GM21529 (cell line): ENCODE results near the gene CD6.

ENCODE experiments used
- ATAC-seq: cut with Tn5 transposase; IDR thresholded peaks from one replicate; pipeline ENCODE4 v1.9.1; 2021; ENCODE audit not compliant: unreplicated experiment

The CD6 gene

GRCh38 chr11:60934790-60935605 is 36.5 kb upstream of the CD6 start:
- no peak for ATAC-seq

- ATAC-seq = no peak
Observed at GRCh38 chr11:60935676-60936442, 35.6 kb upstream of the CD6 start.

DNA sequence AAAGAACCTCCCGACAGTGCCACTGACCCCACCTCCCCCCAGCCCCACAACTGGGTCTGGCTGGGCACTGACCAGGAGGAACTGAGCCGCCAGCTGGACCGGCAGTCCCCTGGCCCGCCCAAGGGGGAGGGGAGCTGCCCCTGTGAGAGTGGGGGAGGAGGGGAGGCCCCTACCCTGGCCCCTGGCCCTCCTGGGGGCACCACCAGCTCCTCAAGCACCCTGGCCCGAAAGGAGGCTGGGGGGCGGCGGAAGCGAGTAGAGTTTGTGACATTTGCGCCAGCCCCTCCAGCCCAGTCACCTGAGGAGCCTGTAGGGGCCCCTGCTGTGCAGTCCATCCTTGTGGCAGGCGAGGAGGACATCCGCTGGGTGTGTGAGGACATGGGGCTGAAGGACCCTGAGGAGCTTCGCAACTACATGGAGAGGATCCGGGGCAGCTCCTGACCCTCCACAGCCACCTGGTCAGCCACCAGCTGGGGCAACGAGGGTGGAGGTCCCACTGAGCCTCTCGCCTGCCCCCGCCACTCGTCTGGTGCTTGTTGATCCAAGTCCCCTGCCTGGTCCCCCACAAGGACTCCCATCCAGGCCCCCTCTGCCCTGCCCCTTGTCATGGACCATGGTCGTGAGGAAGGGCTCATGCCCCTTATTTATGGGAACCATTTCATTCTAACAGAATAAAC is 34.9 kb upstream of the CD6 start:
- ATAC-seq = no peak

GRCh38 chr11:60937144-60937527 is 34.3 kb upstream of the CD6 start:
- ATAC-seq = no peak

GRCh38 chr11:60937811-60938210 is 33.7 kb upstream of the CD6 start:
- ATAC-seq = no peak

- no peak for ATAC-seq
Observed at GRCh38 chr11:60938500-60938899, 33.0 kb upstream of the CD6 start.

- ATAC-seq = no peak
Observed at GRCh38 chr11:60939301-60939700, 32.2 kb upstream of the CD6 start.

DNA sequence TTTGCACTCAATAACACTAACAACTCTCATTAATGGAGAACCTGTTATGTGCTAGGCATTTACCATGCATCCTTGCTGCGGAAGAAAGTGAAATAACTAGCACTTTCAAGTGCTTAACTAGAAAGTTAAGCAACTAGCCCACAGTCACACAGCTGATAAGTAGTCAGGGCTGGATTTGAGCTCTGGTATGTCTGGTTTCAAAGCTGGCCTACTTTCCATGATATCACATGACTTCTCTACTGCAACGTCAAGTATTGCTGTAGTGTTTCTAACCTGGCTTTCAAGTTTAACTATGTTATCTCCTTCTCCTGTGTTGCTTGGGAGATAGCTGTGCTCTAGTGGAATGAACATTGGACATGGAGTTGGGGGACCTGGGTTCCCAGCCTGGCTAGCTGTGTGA is 31.6 kb upstream of the CD6 start:
- ATAC-seq = no peak

DNA sequence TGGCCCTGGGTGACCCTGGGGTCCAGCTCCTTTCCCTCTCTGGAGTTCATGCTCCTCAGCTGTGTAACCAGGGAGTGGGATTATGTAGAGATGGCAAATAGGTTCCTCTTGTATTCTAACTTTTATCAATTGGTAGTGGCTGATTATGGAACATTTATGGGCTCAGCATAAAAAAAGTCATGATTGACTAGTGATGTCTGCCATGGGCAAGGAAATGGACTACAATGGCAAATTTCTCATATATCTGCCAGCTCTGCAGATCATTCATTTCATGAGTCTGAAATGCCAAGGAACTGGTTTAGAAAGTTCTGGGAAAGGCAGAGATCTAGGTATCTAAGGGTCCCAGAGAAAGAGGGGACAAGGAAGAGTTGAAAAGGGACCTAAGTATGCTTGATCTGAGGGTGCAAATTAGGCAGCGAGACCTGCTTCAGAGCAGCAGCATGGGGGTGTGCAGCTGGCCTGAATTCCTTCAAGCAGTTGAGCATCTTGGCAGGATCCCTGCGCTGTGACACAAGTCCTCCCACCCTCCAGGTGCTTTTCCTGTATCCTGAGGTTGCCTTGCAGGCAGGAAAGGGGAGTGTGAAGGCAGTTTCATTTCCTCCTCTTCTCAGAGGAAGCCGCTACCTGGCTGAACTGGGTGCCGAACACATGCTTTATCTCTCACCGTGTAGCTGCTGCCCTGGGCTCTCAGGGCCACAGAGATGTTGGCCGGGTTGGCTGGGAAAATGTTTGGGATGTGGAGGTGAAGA is 29.9 kb upstream of the CD6 start:
- ATAC-seq = no peak

DNA sequence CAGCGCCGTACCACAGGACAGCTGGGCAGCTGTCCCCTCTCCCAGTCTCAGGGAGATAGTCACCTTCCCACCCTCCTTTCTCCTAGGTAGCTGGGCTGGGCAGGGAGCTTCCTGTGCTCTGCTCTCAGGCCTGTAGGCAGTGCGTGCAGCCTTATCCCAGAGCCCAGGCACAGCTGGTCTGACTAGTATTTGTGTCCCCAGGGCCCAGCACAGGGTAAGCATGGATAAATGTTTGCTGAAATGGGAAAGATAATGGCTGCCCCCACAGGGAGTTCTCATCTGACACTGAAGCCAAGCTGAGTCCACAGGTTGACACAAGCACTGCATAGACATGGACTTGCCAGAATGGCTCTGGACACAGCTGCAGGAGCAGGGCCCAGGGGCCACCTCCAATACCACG is 29.3 kb upstream of the CD6 start:
- ATAC-seq = no peak

DNA sequence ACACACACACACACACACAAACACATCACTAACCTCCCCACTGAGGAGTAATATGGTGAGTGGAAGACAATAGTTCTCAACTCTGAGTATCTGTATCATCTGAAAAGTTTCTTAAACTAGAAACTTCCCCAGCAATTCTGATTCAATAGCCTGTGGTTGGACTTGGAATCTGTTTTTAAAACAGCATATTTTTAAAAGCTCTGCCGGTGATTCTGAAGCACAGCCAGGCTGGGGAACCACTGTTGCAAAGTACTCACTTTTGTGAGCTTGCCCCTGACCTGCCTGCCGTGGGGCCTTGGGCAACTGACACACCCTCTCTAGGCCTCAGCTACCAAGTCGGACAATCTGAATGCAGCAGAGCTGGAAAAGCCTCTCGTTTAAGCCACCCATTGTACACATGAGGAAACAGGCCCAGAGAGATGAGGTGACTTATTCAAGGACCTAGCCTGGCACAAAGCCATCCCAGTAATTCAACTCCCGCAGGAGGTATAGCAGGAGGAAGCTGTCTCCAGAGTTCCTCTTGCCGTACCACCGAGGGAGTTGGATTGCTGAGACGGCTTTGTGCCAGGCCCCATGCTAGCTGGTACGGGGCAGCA is 28.4 kb upstream of the CD6 start:
- no peak for ATAC-seq

DNA sequence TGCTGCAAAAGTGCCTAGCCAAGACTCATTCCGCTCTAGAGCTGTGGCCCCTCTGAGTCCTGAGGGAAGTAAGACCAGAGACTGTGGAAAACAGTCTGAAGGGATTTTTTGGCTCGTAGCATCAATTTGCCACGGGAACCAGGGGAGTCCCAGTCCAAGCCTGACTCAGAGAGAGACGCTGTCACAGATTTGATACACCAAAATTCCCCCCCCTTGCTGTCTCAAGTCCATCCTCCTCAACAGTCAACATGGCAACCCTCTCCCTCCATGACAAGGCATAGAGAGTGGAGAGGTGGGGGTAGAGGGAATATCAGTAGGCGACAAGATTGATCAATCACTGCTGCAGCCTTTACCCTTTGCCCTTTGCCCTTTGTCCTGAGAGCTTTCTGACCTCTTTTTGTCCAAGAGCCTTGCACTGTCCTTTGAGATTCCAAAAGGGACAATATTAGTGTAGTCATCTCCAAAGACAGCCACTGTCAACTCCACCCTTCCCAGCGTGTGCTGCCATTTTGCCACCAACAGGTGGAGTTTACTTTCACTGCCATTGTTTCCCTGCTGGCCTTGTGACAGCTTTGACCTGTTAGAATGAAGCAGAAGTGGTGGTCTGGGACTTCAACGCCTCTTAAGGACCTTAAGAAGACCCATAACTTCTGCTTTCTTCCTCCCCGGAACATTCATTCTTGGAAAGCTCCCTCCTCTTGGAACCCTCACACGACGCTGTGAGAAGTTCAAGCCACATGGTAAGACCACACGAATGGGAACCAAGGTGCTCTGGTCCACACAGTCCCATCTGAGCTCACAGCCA is 26.8 kb upstream of the CD6 start:
- ATAC-seq = no peak

DNA sequence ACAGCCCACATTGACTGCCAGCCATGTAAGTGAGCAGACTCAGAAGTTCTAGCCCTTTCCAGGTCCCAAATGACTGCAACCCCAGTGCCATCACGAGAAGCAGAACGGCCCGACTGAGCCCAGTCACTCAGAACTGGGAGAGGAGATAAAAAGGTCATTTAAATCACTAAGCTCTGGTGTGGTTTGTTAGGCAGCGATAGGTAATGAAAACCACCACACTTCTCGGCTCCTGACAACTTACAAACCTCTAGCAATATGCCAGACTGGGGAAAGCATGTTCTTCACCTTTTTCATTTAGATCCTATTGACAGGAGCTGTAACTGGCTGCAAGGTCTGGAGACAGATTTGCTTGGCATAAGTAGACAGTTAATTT is 26.2 kb upstream of the CD6 start:
- ATAC-seq = no peak

DNA sequence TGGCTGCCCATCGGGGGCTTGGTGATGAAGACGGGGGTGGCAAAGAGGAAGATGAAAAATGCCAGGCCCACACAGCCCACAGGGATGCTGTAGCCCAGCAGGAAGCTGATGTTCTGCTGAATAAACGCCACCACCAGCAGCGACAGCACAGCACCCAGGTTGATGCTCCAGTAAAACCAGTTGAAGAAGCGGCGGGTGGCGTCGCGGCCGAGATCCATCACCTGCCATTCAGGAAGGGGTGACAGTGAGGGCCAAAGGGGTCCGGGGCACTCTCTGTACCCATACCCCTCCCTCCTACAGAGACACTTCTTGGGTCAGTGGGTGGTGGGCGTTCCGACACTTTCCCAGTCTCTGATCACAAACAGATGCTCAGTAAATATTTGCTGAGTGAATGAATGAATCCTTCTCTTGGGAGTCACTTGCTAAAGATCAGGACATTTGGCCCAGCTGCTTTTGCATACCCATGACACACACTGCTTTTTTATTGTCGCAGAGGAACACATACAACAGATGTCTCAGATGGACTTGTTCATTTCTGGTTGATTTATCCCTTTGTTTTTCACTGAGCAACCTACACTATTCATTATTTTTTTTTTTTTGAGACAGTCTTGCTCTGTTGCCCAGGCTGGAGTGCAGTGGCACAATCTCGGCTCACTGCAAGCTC is 24.7 kb upstream of the CD6 start:
- ATAC-seq = no peak

DNA sequence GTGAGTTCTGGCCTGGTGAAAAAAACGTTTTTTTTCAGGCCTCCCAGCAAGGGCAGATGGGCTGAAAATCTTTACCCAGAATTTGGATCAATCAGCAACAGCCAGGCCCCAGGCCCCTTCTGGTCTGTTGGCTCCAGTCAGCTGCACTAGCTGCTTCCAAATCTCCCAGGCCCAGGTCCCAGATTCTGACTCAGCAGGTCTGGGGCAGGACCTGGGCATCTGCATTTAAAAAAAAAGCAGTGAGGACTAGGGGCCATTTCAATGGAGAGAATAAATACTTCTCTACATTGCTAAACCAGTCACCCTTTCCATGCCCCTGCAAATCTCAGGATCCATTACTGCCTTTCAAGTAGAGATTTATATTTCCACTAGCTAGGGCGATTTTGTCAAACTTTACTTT is 23.8 kb upstream of the CD6 start:
- ATAC-seq = no peak

DNA sequence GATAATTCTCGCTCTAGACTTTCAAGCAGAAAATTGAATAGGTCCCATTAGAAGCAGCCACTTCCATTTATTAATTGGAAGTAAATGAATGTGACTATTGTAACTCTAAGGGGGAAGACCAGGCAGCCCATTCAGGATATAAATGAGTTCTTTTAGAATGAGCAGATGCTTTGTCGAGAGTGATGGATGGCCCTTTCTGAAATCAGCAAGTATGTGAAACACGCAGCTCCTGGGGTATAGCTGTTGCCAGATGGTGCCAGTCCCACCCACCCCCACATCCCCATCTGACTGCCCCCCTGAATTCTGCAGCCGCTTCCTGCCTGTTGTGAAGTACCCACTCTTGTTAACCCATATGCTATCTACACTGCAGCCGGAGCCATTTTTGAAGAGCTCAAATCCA is 23.2 kb upstream of the CD6 start:
- no peak for ATAC-seq

GRCh38 chr11:60950024-60950423 is 21.5 kb upstream of the CD6 start:
- ATAC-seq = no peak

DNA sequence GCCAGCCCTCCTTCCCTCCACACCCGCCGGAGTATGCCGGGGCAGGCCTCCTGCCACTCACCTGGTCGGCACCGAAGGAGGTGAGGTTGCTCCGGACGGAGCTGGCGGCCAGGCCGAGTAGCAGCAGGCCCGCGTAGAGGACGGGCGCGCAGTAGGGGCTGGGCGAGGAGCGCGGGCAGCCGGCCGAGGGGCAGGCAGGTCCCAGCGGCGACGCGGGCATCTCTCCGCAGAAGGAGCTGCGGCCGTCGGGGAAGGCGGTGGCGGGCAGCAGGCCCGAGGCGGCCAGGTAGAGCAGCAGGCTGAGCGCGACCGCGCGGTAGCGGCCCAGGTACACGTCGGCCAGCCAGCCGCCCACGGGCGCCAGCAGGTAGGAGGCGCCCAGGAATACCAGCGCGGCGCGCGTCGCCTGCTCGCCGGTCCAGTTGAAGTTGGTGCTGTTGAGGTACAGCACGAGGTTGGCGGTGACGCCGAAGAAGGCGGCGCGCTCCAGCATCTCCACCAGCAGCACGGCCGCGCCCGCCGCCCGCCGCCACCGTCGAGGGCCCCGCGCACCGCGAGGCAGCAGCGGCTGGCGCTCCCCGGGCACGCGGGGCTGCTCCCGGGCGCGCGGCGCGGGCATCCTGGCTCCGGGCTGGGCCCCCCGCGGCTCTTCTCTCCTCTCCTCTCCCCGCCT is 20.4 kb upstream of the CD6 start:
- no peak for ATAC-seq

- no peak for ATAC-seq
Observed at GRCh38 chr11:60951606-60951903, 19.9 kb upstream of the CD6 start.
